DMS53 treated with DMSO at 0.1 percent for 48 hours (cell line): ENCODE data around the gene ENTPD2.
"Not testable (repeated sequence)": the region's sequence is repeated elsewhere in the genome, so short reads cannot be mapped to it uniquely, and the experiment has no call there.

ENCODE experiments used
- DNase-seq: peaks from one replicate; lab custom pipeline; 2025; ENCODE audit not compliant: unreplicated experiment; lab: John Stamatoyannopoulos, UW

Gene ENTPD2

DNA sequence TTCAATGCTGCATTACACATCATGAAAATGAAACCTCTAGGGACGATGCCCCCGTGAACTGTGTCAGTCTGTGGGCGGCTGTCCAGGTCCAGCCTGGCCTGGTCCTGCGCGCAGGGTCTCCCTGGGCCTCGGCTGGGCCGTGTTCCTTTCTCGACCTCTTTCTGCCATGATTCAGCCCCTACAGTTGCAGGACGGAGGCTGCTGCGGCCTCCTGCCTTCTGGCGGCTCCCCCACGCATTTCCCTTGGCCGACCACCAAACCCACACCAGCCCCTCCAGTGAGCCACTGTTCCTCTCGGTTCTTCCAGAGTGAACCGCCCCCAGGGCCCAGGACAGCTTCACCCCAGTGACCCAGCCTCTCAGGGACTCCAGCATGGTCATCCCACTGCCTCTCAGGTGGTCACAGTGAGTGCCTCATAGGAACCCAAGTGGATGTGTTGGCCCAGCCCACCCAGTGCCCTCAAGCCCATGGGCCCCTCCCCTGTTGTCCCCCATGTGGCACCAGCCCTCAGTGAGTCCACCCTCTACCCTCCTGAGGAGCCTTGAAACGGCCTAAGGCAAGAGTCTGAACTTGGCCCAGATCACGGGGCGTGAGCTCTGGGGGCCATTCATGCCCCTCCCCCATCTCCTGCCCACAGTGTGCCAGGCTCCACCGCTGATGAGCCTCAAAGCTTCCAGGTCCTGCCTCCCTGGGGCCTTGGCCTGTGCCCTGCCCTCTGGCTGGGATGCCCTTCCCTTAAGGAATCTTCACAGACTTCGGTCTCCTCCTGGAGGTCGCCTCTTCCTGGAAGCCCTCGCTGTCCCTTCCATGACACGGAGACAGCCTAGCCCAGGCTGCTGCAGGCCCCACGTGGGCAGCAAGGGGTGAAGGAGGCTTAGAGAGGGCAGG is 47.5 kb downstream of the ENTPD2 start:
- DNase-seq: no peak

GRCh38 chr9:137004285-137004684 is 49.6 kb downstream of the ENTPD2 start:
- not testable (repeated sequence) for DNase-seq

DNA sequence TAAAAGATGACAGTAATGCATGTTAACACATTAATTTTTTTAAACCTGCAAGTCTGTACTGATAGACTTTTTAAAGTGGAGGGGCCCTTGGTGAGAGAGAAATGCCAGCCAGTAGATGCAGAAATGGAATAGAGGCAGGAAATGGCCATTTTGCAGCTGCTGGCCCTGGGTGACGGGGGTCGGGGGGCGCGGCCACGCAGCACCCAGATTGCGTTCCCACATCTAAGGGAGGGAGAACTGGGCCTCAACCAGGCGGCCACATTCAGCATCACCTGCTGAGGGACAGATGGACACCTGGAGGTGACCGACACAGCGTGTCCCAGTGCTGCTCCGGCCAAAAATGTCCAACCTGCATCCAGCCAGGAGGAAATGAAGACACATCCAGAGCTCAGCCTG is 51.2 kb downstream of the ENTPD2 start:
- no peak for DNase-seq

DNA sequence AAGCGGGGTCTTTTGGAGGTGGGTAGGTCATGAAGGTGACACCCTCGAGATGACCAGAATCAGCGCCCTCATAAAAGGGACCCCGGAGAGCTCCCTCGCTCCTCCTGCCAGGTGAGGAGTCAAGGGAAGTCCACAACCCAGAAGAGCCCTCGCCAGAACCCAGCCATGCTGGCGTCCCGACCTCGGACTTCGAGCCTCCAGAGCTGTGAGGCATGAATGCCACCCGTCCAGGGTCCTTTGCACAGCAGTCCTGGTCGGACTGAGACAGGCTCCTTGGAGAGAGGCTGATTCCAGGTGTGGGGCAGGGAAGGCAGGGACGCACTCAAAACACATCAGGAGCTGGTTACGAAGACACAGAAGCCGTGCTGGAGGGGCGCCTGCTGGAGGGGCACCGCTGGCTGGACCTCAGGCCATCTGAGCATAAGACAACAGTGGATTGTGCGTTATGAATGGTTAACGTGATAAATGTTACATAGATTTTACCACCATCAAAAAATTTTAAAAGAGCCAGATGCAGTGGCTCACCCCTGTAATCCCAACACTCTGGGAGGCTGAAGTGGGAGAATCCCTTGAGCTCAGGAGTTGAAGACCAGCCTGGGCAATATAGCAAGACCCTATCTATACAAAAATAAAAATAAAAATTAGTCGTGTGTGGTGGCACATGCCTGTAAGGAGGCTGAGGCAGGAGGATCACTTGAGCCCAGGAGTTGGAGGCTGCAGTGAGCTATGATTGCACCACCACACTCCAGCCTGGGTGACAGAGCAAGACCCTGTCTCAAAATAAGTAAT is 51.8 kb downstream of the ENTPD2 start:
- DNase-seq: no peak

DNA sequence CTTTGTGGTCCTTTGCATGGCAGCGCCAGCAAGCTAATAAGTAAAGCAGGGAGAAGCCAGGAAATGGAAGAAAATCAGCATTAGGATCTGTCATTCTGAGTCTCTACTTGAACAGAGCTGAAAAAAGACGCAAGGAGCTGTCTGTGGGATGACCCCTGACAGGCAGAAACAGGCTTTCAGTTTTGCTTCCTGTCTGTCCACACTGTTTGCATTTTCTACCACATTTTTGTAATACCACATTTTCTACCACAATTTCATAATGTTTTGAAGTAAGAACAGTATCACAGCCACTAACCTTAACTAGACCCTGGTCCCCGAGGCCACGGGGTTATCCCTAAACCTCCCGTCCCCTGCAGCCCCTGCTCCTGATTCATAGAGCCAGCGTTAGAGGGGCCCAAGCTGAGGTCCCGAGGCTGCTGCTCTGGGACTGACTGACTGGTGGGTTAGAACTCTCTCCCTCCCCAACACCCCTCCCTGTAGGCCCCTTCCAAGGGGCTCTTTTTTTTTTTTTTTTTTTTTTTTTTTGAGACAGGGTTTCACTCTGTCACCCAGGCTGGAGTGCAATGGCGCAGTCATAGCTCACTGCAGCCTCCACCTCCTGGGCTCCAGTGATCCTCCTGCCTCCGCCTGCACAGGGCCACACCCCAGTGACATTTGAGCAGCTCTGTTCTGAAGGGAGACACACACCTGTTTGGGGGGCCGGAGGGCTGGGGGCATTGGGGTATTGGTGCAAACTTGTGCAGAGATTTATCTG is 53.5 kb downstream of the ENTPD2 start:
- DNase-seq: no peak
